ENCODE data around the gene TRPM2. TPM values are rescaled to one million over a fixed set of nuclear protein-coding genes. Genes with fewer than 3 reads are reported as not detected.
"Not testable (repeated sequence)": the region's sequence is repeated elsewhere in the genome, so short reads cannot be mapped to it uniquely, and the experiment has no call there.

TRPM2 gene
- total and polyA plus RNA-seq, 8 donors: 0.46 to 8.7 (median 2.6) TPM

DNA sequence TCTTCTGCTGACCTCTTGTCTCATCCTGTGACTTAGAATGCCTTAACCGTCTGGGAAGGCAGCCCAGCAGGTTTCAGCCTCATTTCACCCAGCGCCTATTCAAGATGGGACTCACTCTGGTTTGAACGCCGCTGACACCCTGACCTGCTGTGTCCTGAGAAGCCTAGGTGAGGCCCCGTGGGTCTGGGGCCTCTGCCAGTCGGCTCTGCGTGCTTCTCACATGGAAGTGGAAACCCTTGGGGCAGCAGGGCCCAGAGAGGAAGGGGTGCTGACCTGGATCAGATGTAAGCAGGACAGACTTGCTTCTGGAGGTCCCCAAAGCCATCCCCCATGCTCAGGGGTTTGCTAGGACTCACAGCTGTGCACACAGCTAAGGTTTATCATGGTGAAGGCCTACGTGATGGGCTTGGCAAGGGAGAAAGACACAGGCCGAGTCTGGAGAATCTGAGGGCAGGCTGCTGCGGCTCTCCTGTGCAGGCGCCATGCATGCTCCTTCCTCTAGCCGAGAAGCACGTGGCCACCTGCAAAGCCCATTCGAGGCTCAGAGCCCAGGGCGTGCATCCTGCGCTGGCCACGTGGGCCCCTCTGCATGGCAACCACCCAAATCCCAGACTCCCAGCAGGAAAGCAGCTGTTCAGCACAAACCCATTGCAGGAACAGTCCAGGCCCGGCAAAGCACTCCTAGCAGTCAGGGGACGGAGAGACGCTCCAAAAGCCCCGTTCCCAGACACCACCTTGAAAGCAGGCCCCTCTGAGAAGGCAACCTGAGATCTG, 3.8 kb downstream of the TRPM2 start:
- WGBS, 2 donors: 71 to 83% methylated on average over 21 of the region's 21 CpGs
- no peak for FAIRE-seq
- intact Hi-C loops (cut with DNase I): no loop called here

DNA sequence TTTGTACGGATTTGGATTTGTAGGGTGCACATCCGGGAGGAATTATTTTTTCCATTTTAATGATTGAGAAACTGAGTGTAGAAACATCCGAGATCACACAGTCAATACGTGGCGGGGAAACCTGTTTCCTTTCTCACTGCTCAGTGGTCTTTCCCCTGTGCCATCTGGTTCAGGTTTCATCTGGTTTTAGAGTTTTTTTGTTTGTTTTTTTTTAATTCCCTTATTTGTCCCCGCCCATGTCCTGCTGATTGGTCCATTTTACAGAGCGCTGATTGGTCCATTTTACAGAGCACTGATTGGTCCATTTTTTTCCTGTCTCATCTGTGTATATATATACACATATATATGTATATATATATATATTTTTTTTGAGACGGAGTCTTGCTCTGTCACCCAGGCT, 6.0 kb downstream of the TRPM2 start:
- Histone ChIP-seq H3K4me3 (no peak overlapping the region), H3K4me1 (no peaks in the 10 kb centered on the region), H3K9me3 (no peaks in the 10 kb centered on the region), H3K27me3 (no peaks in the 10 kb centered on the region), H3K36me3 (no peaks in the 10 kb centered on the region), H3K27ac (no peak overlapping the region)
- ATAC-seq (no peak), DNase-seq (no peak), FAIRE-seq (no peak)
- TF ChIP-seq, protein P1, sequence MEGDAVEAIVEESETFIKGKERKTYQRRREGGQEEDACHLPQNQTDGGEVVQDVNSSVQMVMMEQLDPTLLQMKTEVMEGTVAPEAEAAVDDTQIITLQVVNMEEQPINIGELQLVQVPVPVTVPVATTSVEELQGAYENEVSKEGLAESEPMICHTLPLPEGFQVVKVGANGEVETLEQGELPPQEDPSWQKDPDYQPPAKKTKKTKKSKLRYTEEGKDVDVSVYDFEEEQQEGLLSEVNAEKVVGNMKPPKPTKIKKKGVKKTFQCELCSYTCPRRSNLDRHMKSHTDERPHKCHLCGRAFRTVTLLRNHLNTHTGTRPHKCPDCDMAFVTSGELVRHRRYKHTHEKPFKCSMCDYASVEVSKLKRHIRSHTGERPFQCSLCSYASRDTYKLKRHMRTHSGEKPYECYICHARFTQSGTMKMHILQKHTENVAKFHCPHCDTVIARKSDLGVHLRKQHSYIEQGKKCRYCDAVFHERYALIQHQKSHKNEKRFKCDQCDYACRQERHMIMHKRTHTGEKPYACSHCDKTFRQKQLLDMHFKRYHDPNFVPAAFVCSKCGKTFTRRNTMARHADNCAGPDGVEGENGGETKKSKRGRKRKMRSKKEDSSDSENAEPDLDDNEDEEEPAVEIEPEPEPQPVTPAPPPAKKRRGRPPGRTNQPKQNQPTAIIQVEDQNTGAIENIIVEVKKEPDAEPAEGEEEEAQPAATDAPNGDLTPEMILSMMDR (IDR thresholded peaks at IDR 0.05): no peak
- 64 to 67% methylated on average over 8 of the region's 8 CpGs for WGBS, 2 donors
- intact Hi-C loops (cut with DNase I): no loop called here

More for the DNA sequence above, 3.8 kb downstream of the TRPM2 start:
- DNase-seq (no peak), ATAC-seq (no peak)
- Histone ChIP-seq H3K4me1 (no peaks in the 10 kb centered on the region), H3K9me3 (no peaks in the 10 kb centered on the region), H3K4me3 (no peak overlapping the region), H3K36me3 (no peaks in the 10 kb centered on the region), H3K27ac (no peak overlapping the region), H3K27me3 (no peaks in the 10 kb centered on the region)
- TF ChIP-seq, protein P1 (IDR thresholded peaks at IDR 0.05): no peak

- WGBS, 2 donors: 25 to 34% methylated on average over 8 of the region's 8 CpGs
- intact Hi-C loops (cut with DNase I): no loop called here
- Histone ChIP-seq H3K9me3 (no peaks in the 10 kb centered on the region), H3K4me3 (no peak overlapping the region), H3K36me3 (no peaks in the 10 kb centered on the region), H3K27me3 (no peaks in the 10 kb centered on the region), H3K4me1 (no peaks in the 10 kb centered on the region), H3K27ac (no peak overlapping the region)
- ATAC-seq: peak in 1 of 4 donors; percentile 41
- no peak for FAIRE-seq
- DNase-seq: no peak
- TF ChIP-seq, protein P1 (IDR thresholded peaks at IDR 0.05): no peak
Observed at GRCh38 chr21:44360159-44360558, 6.7 kb downstream of the TRPM2 start.

DNA sequence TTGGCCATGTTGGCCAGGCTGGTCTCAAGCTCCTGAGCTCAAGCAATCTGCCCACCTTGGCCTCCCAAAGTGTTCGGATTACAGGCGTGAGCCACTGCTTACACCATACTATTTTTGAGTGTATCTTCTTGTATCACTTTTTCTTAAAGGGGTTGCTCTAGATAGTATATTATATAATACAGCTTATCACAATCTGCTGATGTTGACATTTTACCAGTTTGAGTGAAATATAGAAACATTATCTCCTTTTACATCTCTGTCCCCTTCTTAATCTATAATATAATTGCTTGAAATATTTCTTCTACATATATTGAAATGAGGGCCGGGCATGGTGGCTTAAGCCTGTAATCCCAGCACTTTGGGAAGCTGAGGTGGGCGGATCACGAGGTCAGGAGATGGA, 8.5 kb downstream of the TRPM2 start:
- WGBS, 2 donors: 68 to 73% methylated on average over 5 of the region's 5 CpGs
- ATAC-seq; H3K4me1 ChIP-seq; H3K27me3 ChIP-seq; H3K27ac ChIP-seq; intact Hi-C loops (cut with DNase I); H3K36me3 ChIP-seq; H3K9me3 ChIP-seq; DNase-seq; H3K4me3 ChIP-seq; FAIRE-seq: not testable (repeated sequence)

- ATAC-seq (no peak), DNase-seq (no peak), FAIRE-seq (no peak)
- Histone ChIP-seq H3K36me3 (no peaks in the 10 kb centered on the region), H3K27me3 (no peaks in the 10 kb centered on the region), H3K27ac (no peak overlapping the region), H3K9me3 (no peaks in the 10 kb centered on the region), H3K4me1 (no peaks in the 10 kb centered on the region), H3K4me3 (no peak overlapping the region)
- intact Hi-C loops (cut with DNase I): no loop called here
- 82 to 88% methylated on average over 1 of the region's 1 CpG for WGBS, 2 donors
- TF ChIP-seq, protein P1 (IDR thresholded peaks at IDR 0.05): no peak
Observed at GRCh38 chr21:44363278-44363677, 9.9 kb downstream of the TRPM2 start.

Measured in pancreas (tissue), 10 donors.